ENCODE measurements around the gene FGF18.

The FGF18 gene

GRCh38 chr5:171493646-171494393 is 74.4 kb downstream of the FGF18 start:
- TF ChIP-seq CTCF (IDR thresholded peaks at IDR 0.05; ENCODE audit: low read depth, low read length, poor library complexity, severe bottlenecking) (no peak), EZH2phosphoT487 (IDR thresholded peaks at IDR 0.05; ENCODE audit: borderline replicate concordance, low read length) (no peak)
- Histone ChIP-seq H3K27ac (ENCODE audit: low read depth, low read length) (no peak overlapping the region), H3F3A (ENCODE audit: control insufficient read depth, insufficient read depth) (no peaks in the 10 kb centered on the region), H3K4me1 (ENCODE audit: control insufficient read depth, low read length) (no peaks in the 10 kb centered on the region), H3K9me3 (ENCODE audit: control insufficient read depth, insufficient read depth, low read length) (no peaks in the 10 kb centered on the region), H3K36me3 (ENCODE audit: control insufficient read depth, low read length) (no peaks in the 10 kb centered on the region), H3K27me3 (ENCODE audit: control insufficient read depth, low read length) (peaks cover 6% of the 10 kb centered on the region), H3K9me2 (replicated peaks; ENCODE audit: control insufficient read depth, low read length) (no peaks in the 10 kb centered on the region), H4K20me1 (ENCODE audit: control insufficient read depth, insufficient read depth, low read depth, low read length) (no peaks in the 10 kb centered on the region), H3K4me3 (ENCODE audit: low read length) (no peak overlapping the region), H3K79me2 (ENCODE audit: control insufficient read depth, low read length) (no peaks in the 10 kb centered on the region), H3K4me2 (ENCODE audit: low read length) (no peak overlapping the region)

GRCh38 chr5:171494452-171495121 is 75.1 kb downstream of the FGF18 start:
- H3K36me3 ChIP-seq (ENCODE audit: control insufficient read depth, low read length), result no peaks in the 10 kb centered on the region
- H4K20me1 ChIP-seq (ENCODE audit: control insufficient read depth, insufficient read depth, low read depth, low read length), result no peaks in the 10 kb centered on the region
- no peaks in the 10 kb centered on the region for H3F3A ChIP-seq (ENCODE audit: control insufficient read depth, insufficient read depth)
- H3K4me2 ChIP-seq (ENCODE audit: low read length), result no peak overlapping the region
- H3K4me1 ChIP-seq (ENCODE audit: control insufficient read depth, low read length), result no peaks in the 10 kb centered on the region
- no peaks in the 10 kb centered on the region for H3K9me3 ChIP-seq (ENCODE audit: control insufficient read depth, insufficient read depth, low read length)
- H3K27me3 ChIP-seq (ENCODE audit: control insufficient read depth, low read length), result peaks cover 4% of the 10 kb centered on the region; the same call in 1 of the 2 replicates
- H3K79me2 ChIP-seq (ENCODE audit: control insufficient read depth, low read length), result no peaks in the 10 kb centered on the region
- no peak overlapping the region for H3K4me3 ChIP-seq (ENCODE audit: low read length)
- no peak overlapping the region for H3K27ac ChIP-seq (ENCODE audit: low read depth, low read length)
- no peak for TF ChIP-seq CTCF (IDR thresholded peaks at IDR 0.05; ENCODE audit: low read depth, low read length, poor library complexity, severe bottlenecking)
- no peak for TF ChIP-seq EZH2phosphoT487 (IDR thresholded peaks at IDR 0.05; ENCODE audit: borderline replicate concordance, low read length)
- H3K9me2 ChIP-seq (replicated peaks; ENCODE audit: control insufficient read depth, low read length), result no peaks in the 10 kb centered on the region

- no peaks in the 10 kb centered on the region for H3K4me1 ChIP-seq (ENCODE audit: control insufficient read depth, low read length)
- no peak overlapping the region for H3K27ac ChIP-seq (ENCODE audit: low read depth, low read length)
- TF ChIP-seq EZH2phosphoT487 (IDR thresholded peaks at IDR 0.05; ENCODE audit: borderline replicate concordance, low read length) (no peak), CTCF (IDR thresholded peaks at IDR 0.05; ENCODE audit: low read depth, low read length, poor library complexity, severe bottlenecking) (no peak)
Observed at GRCh38 chr5:171495122-171495700, 75.8 kb downstream of the FGF18 start.

More at GRCh38 chr5:171495122-171495700, 75.8 kb downstream of the FGF18 start:
- Histone ChIP-seq H3K9me3 (ENCODE audit: control insufficient read depth, insufficient read depth, low read length) (no peaks in the 10 kb centered on the region), H3F3A (ENCODE audit: control insufficient read depth, insufficient read depth) (no peaks in the 10 kb centered on the region), H3K27me3 (ENCODE audit: control insufficient read depth, low read length) (peaks cover 3% of the 10 kb centered on the region; the same call in 1 of the 2 replicates), H3K79me2 (ENCODE audit: control insufficient read depth, low read length) (no peaks in the 10 kb centered on the region), H3K4me3 (ENCODE audit: low read length) (no peak overlapping the region), H3K36me3 (ENCODE audit: control insufficient read depth, low read length) (no peaks in the 10 kb centered on the region), H3K4me2 (ENCODE audit: low read length) (no peak overlapping the region), H3K9me2 (replicated peaks; ENCODE audit: control insufficient read depth, low read length) (no peaks in the 10 kb centered on the region), H4K20me1 (ENCODE audit: control insufficient read depth, insufficient read depth, low read depth, low read length) (no peaks in the 10 kb centered on the region)
